Activated CD8-positive, alpha-beta memory T cell treated with anti-CD3 and anti-CD28 coated beads, Interleukin-2, amount 50 U/mL, for 48 hours (primary cell): Measurements from ENCODE around the gene EZH1.
"Not testable (repeated sequence)": the region's sequence is repeated elsewhere in the genome, so short reads cannot be mapped to it uniquely, and the experiment has no call there.

Source experiments
- DNase-seq: peaks from one replicate; pipeline ENCODE4 v3.0.0-alpha.2; 2020

EZH1 gene

GRCh38 chr17:42680331-42680808 is 64.5 kb downstream of the EZH1 start:
- DNase-seq: no peak

DNA sequence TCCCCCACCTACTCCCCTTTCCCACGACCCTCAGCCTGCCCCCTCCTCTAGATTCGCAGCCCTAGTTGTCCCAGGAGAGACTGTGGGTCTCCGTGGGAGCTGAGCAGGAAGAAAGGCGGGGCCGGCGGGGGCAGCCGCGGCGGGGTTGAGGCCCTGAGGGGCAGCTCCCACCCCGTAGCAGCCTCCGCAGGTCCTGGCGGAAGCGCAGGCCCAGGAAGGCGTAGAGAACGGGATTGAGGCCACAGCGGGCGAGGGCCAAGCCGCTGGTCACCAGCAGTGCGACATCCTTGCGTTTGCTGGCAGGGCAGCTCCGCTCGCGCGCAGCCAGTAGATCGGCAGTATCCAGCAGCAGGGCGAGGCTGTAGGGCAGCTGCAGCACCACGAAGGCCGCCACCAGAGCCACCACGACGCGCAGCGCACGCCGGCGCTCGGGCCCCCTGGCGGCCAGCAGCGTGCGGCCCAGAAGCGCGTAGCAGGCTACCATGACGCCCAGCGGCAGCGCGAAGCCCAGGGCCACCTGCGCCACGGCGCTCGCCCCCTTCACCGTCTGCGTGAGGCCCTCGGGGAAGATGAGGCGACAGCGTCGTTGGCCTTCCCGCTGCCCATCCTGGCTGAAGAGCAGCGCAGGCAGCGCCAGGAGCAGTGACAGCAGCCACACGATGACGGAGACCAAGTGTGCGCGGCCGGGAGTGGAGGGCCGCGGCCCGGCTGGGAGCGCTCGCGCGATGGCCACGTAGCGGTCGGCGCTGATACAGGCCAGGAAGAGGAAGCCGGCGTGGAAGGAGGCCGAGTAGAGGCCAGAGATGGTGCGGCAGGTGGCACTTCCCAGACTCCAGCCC is 65.1 kb downstream of the EZH1 start:
- peak; percentile 87 for DNase-seq

DNA sequence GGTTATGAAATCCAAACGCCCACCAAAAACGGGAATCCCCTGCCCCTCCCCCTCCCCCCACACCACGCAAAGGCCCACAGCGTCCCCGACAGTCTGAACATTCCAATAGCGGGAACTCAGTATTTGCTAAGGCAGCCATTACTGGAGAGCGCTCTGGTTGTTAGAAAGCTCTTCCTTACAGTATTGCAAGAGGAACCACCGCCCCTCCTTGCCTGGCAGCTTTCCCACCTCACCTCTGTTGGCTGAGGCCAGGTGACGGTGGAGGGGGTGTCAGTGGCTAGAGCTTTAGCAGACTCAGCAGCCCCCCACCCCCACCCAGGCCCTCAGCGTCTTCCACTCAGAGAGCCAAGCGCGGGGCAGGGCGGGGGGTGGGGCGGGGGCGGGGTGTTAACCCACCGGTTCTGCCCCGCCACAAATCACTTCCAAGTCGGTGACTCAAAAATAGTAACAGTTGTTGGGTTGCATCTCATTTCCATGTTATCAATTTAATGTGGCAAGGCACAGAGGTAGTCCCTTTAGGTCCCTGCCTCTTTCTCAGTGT is 65.8 kb downstream of the EZH1 start:
- DNase-seq: peak; percentile 70

- DNase-seq: peak; percentile 90
Measured at GRCh38 chr17:42677921-42678781, 66.7 kb downstream of the EZH1 start.

DNA sequence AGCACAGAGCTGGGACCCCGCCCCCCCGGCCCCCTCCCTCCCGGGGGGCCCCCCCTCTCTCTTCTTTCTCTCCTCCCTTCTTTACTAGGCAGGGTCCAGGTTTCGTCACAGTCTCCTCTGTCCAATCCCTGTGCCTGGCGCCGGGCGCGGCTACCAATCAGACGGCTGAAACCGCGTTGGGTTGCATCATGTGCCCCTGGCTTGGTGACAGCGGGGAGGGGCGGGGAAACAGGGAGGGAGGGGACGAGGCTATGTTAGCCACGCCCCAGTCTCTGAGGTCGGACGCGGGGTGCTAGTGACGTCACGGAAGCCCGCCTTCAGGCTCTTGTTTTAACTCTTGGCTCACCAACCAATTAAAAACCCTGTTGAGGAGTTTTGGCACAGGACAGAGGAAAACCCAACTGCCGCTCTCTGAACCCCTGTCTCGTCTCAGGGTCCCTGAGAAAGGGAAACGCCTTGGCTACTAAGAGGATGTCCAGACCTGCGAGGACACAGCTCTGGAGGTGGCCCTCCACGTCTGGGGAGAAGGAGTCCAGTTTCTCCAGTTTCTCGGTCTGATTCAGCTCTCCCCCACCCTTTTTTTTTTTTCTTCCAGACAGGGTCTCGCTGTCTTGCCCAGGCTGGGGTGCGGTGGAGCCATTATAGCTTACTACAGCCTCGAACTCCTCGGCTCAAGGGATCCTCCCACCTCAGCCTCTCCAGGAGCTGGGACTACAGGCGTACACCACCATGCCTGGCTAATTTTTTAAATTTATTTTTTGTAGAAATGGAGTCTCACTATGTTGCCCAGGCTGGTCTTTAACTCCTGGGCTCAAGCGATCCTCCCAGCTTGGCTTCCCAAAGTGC is 67.6 kb downstream of the EZH1 start:
- peak; percentile 98 for DNase-seq

- peak; percentile 69 for DNase-seq
Measured at GRCh38 chr17:42676424-42677011, 68.3 kb downstream of the EZH1 start, which contains the start of gene PLEKHH3. PLEKHH3 (minus strand) TSS chr17:42676994; CDS start chr17:42676563, 431 bp downstream.

- DNase-seq: no peak
Measured at GRCh38 chr17:42675965-42676423, 68.8 kb downstream of the EZH1 start.

DNA sequence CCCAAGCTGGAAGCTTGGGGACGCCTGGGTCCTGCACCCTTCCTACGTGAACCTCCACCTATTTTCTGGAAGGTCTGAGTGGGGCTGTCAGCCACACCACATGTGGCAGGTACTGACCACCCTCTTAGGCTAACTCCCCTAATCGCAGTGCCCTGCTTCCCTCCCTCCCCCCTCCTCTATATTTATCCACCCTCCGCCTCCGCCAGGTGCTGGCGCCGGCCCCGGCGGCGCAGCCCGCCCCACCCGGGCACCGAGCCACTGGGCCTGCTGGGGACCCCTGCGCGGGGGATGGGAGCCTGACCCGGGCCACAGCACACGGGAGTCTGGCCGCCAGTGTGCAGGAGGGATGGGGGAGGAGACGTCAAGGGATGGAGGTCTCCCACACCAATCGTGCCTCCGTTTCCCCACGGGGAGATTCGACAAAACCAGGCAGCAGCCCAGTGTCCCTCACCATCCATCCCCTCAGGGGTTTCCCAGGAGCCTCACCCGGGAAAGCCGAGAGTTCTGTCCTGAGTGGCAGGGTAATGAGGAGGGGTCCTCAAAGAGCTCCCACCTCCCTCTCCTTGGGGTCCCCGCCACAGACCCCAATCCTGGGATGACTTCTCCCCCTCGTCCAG is 69.4 kb downstream of the EZH1 start:
- DNase-seq: no peak

DNA sequence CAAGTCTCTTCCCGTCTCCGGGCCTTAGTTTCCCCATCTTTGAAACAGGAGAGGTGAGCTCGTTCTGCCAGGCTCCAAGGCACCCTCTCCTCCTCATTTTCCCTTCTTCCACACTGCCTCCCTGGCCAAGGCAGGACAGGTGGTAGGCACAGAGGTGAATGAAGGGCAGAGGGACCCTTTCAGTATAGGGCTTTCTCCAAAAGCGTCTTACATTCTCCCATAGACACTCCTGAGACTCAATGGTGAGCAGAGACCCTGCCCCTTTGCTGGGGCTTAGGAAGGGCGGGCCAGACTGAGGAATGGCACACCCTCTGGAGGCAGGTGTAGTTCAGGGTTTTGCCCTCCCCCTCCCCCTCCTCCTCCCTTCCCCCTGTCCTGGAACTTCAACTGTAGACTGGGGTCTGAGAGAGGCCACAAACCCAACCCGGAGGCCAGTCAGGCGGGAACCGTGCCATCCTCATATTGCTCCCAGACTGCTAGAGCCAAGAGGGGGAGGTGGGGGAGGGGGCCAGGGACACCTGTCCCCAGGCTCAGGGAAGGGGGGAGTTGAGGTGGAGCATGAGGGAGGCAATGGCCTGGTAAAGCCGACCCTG is 70.0 kb downstream of the EZH1 start:
- no peak for DNase-seq

DNA sequence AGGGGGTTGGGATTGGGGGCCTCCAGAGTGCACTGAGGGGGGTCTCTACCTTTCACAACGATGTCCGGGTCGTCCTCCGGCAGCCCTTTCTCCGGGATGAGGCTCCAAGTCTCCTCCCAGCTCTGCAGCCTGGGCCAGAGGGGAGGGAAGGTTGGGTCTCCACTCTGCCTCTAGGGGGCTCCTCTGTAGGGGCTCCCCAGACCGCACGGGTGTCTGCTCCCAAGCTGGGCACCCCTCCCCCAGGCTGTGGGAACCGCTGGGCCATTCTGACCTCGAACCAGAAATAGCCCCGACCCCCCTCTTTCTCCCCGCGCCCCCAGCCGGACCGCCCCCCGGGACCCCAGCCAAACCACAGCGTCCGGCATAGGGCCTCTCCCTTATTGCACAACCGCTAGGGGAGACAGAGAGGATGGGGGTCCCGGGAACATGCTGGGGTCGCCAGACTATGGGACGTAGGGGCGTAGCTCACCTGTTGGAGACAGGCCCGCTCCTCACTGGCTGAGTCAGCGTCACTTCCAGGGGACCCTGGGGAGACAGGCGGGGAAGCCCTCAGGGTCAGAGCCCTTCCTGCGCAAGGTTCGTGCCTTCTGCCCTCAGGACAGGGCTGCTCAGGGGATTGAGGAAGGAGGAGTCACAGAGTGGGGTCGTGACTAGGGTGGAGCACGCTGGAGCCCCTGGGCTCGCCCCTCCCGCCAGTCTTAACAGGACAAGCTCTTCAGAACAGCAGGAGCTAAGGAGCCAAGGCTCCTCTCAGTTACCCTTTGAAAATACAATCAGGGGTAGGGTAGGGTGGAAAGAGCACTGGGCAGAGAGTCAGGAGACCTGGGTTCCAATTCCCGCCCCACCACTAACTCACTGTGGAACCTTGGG is 70.7 kb downstream of the EZH1 start:
- peak; percentile 66 for DNase-seq

DNA sequence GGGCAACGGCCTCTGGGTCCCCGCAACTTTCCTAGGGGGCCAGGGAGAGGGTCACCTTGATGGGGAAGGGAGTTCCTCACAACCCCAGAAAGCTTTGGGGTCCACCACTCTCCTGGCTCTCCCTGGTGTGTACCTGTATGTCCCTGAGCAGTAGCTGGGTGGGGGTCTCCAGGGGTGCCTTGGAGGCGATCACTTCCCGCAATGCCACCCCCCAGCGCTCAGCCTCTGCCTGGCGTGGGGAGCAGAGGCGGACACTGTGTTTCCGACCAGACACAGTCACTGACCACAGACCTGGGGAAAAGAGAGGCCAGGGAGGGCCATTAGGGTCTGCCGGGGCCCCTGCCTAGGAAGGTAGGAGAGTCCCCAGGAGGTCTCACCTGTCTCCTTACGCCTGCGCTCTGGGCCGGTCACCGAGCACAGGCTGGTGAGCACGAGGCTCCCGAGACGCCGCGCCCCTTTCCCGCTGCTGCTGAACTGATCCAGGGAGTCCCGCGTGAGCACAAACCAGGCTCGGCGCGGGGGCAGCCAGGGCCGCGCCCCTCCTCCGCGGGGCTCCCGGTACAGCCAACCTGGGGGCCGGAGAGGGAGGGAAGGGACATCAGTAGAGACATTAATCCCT is 71.5 kb downstream of the EZH1 start:
- DNase-seq: no peak

DNA sequence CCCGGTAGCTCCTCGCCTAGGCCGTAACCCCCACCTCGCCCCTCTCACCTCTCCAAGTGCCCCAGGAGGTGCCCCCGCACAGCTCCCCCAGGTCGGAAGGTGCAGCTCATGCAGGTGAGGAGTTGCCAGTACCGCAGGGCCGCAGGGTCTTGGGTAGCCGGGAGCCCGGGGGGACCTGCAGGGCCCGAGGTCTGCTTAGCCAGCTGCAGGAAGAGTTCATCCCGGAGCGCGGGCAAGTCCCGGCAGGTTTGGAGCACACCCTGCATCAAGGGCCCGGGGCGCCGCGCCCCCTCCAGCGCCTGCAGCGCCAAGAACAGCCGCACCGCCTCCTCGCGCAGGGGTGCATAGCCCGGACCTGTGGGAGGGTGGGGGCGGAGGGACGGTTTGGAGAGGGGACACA is 72.8 kb downstream of the EZH1 start:
- no peak for DNase-seq

DNA sequence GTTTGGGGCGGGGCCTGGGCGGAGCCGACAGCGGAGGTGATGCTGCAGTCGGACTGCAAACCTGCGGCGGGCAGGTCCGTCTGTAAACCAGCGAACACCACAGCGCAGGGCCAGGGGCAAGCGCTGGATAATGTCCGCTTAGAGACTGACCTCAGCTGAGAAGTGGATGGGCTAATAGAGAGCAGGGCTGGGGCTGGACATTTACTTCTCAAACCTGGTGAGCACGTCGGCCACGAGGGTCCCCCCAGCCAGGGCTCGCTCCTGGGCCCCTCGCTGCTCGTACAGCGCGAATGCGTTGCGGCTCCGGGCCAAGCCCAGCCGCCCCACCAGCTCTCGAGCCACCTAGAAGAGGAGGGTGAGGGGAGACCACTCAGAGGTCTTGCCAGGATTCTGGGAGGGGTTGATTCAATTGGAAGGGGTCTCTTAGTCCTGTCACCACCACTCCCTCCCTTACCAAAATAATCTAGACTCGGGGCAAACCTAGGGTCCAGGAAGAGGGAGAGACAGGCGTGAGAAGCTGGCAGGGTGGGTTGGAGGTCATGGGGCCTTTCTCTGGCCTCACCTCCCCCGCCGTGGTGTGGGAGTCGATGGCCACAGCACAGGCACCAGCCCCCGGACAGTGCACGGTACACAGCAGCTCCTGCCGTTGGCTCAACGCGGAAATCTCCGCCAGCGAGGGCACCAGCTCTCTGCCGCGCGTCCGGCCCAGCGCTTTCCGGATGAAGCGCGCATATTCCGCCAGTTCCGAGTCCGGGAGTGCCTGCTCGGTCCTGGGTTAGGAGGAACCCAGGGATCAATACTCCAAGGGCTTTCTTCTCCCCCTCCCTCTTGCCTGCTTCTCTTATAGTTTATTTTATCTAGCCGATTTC is 73.8 kb downstream of the EZH1 start:
- DNase-seq: no peak

GRCh38 chr17:42669977-42670788 is 74.7 kb downstream of the EZH1 start:
- DNase-seq: peak; percentile 72

DNA sequence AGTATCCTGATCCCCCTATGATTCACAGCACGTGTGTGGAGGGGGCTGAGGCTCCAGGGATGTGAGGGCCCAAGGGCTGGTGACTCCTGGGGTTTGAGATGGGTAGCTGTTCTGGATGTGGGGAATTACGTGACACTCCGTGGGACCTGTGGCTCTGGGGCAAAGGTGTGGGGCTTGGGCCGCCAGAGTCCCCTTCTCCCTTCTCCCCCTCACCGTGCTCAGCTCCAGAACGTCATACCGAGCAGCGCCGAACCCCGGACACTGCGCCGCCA is 75.2 kb downstream of the EZH1 start:
- no peak for DNase-seq

DNA sequence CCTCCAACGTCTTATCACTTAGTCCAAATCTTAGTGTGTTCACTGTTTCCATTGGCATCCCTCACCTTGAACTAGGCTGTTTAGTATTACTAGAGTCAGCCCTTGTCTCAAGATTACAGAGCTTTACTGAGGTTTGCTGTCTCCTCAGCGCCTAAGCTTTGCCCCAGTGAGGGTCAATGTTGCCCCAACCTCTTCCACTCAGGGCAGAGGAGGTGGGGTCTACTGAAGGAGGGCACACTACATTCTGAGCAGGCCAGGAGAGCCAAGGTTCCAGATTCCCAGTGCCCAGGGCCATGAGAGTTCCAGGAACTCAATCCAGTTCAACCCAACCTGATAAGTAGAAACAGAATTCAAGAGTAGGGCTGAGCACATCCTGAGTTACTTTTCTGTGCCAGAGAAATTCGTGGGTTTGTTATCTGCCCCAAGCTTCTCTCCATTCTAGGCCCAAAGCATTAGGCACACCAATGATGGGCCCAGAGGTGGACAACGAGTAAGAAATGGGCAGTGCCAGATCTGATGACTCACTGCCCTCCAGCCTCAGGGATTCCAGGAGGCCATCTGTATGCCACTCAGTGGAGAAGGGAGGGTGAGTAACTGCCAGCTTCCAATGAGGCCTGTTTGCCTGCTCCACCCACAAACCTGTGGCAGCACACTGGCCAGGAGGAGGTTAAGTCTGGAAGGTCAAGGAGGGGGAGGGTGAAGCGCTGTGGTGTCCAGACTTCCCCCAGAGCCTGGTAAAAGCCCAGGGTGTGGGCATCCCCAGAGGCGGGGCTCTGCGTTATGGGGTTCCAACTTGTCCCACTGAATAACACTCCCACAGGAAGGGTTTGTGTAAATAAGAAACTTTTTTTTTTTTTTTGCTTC is 77.5 kb downstream of the EZH1 start:
- no peak for DNase-seq

DNA sequence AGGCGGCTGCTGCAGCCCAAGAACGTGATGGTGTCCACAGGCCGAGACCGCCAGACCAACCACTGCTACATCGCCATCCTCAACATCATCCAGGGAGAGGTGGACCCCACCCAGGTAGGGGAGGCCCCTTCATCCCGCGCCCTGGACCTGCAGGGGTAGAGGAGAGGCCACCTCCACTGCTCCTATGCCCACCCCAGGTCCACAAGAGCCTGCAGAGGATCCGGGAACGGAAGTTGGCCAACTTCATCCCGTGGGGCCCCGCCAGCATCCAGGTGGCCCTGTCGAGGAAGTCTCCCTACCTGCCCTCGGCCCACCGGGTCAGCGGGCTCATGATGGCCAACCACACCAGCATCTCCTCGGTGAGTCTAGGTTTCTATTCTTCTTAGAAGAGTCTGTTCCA is 78.7 kb downstream of the EZH1 start:
- not testable (repeated sequence) for DNase-seq
